Liver (tissue), 9 donors: ENCODE measurements around the gene FNDC10. TPM values are rescaled to one million over a fixed set of nuclear protein-coding genes. Genes with fewer than 3 reads are reported as not detected.

Experiments used
- DNase-seq: peaks from one replicate; pipeline ENCODE4 v3.0.0-alpha.2; 2017; ENCODE audit warnings: low spot score
- H3K27ac ChIP-seq, 2 donors: one replicate each; pipeline ENCODE4 v1.7.0; 2013; ENCODE audit warnings: inconsistent platforms in 2 of 2, low read length in 2 of 2, control low read depth in 1 of 2, low read depth in 1 of 2, mild to moderate bottlenecking in 1 of 2
- H3K27me3 ChIP-seq, 4 donors: one replicate each; pipeline versions ENCODE4 v1.6.1 to v1.7.0; 2013; ENCODE audit warnings: low read length in 3 of 4, inconsistent platforms in 1 of 4, mild to moderate bottlenecking in 1 of 4, moderate library complexity in 1 of 4; ENCODE audit not compliant: control insufficient read depth in 4 of 4, insufficient read depth in 4 of 4
- H3K36me3 ChIP-seq, 4 donors: one replicate each; pipeline versions ENCODE4 v1.6.1 to v1.7.0; 2013; ENCODE audit warnings: low read length in 3 of 4, mild to moderate bottlenecking in 3 of 4, low read depth in 1 of 4, moderate library complexity in 1 of 4; ENCODE audit not compliant: control insufficient read depth in 4 of 4, insufficient read depth in 3 of 4
- H3K4me1 ChIP-seq, 4 donors: one replicate each; pipeline versions ENCODE4 v1.6.1 to v1.7.0; 2013; ENCODE audit warnings: low read length in 3 of 4, mild to moderate bottlenecking in 3 of 4, moderate library complexity in 1 of 4; ENCODE audit not compliant: control insufficient read depth in 4 of 4, insufficient read depth in 4 of 4
- H3K4me3 ChIP-seq, 3 donors: one replicate each; pipeline versions ENCODE4 v1.6.1 to v1.7.0; 2013; ENCODE audit warnings: low read length in 3 of 3, control low read depth in 1 of 3, low read depth in 1 of 3, mild to moderate bottlenecking in 1 of 3
- H3K9ac ChIP-seq, 2 donors: one replicate each; pipeline ENCODE4 v1.7.0; 2013; ENCODE audit warnings: low read length in 2 of 2, mild to moderate bottlenecking in 2 of 2, moderate library complexity in 2 of 2, control low read depth in 1 of 2, low read depth in 1 of 2
- H3K9me3 ChIP-seq, 4 donors: one replicate each; pipeline versions ENCODE4 v1.6.1 to v1.7.0; 2013; ENCODE audit warnings: low read length in 3 of 4; ENCODE audit not compliant: control insufficient read depth in 4 of 4
- ATF3 ChIP-seq: IDR thresholded peaks from 2 replicates; pipeline ENCODE4 v1.6.1; 2016; ENCODE audit warnings: antibody characterized with exemption
- CTCF ChIP-seq: fragments of 150-350 bp; IDR thresholded peaks from 2 replicates; pipeline ENCODE4 v1.5.1; 2017; ENCODE audit warnings: improper control_type of control experiment, low read depth, low read length; ENCODE audit not compliant: missing input control
- EGR1 ChIP-seq, 2 donors: IDR thresholded peaks; 2 replicates each; pipeline ENCODE4 v1.6.1; 2016 to 2018; ENCODE audit warnings: antibody characterized with exemption in 2 of 2, low read depth in 2 of 2
- FOXA1 ChIP-seq: IDR thresholded peaks from 2 replicates; pipeline ENCODE4 v1.6.1; 2016; ENCODE audit warnings: antibody characterized with exemption
- FOXA2 ChIP-seq: IDR thresholded peaks from 2 replicates; pipeline ENCODE4 v1.6.1; 2016; ENCODE audit warnings: antibody characterized with exemption
- GABPA ChIP-seq, 2 donors: IDR thresholded peaks in 1 of 2; conservative IDR thresholded peaks in 1 of 2; 2 replicates each; pipeline ENCODE4 v1.6.1; 2016; ENCODE audit warnings: antibody characterized with exemption in 2 of 2, mild to moderate bottlenecking in 1 of 2, moderate library complexity in 1 of 2
- HNF4A ChIP-seq, 2 donors: conservative IDR thresholded peaks; 2 replicates each; pipeline ENCODE4 v1.6.1; 2016; ENCODE audit warnings: antibody characterized with exemption in 2 of 2, mild to moderate bottlenecking in 2 of 2
- HNF4G ChIP-seq: IDR thresholded peaks from 2 replicates; pipeline ENCODE4 v1.6.1; 2016; ENCODE audit warnings: antibody characterized with exemption
- JUND ChIP-seq, 2 donors: IDR thresholded peaks; 2 replicates each; pipeline ENCODE4 v1.6.1; 2016; ENCODE audit warnings: antibody characterized with exemption in 2 of 2
- MAX ChIP-seq: IDR thresholded peaks from 2 replicates; pipeline ENCODE4 v1.6.1; 2016; ENCODE audit warnings: antibody characterized with exemption
- NR2F2 ChIP-seq: IDR thresholded peaks from 2 replicates; pipeline ENCODE4 v1.6.1; 2016; ENCODE audit warnings: antibody characterized with exemption
- RAD21 ChIP-seq, 2 donors: IDR thresholded peaks; 2 replicates each; pipeline ENCODE4 v1.6.1; 2016; ENCODE audit warnings: antibody characterized with exemption in 2 of 2, mild to moderate bottlenecking in 2 of 2
- REST ChIP-seq: IDR thresholded peaks from 2 replicates; pipeline ENCODE4 v1.6.1; 2016; ENCODE audit warnings: antibody characterized with exemption, mild to moderate bottlenecking
- RXRA ChIP-seq, 2 donors: IDR thresholded peaks; 2 replicates each; pipeline ENCODE4 v1.6.1; 2017 to 2018; ENCODE audit warnings: antibody characterized with exemption in 2 of 2, mild to moderate bottlenecking in 1 of 2
- SP1 ChIP-seq: IDR thresholded peaks from 2 replicates; pipeline ENCODE4 v1.6.1; 2018; ENCODE audit warnings: antibody characterized with exemption, mild to moderate bottlenecking
- TAF1 ChIP-seq: conservative IDR thresholded peaks from 2 replicates; pipeline ENCODE4 v1.6.1; 2016; ENCODE audit warnings: antibody characterized with exemption, mild to moderate bottlenecking
- YY1 ChIP-seq: IDR thresholded peaks from 2 replicates; pipeline ENCODE4 v1.6.1; 2016; ENCODE audit warnings: antibody characterized with exemption, mild to moderate bottlenecking
- ZBTB33 ChIP-seq: IDR thresholded peaks from 2 replicates; pipeline ENCODE4 v1.6.1; 2016; ENCODE audit warnings: antibody characterized with exemption
- WGBS: extraction: QIAGEN DNeasy Blood & Tissue Kit; methylation state at CpG from one replicate; pipeline ENCODE4 v1.1.7; 2013; 5-methylcytosine and 5-hydroxymethylcytosine counted together
- polyA plus RNA-seq, 2 donors: library from polyadenylated mRNA; stranded (reverse) in 1 of 2; unstranded in 1 of 2; fragments of 200-250 nt in 1 of 2; fragments of >200 nt in 1 of 2; fragmentation: Nextera tagmentation in 1 of 2; extraction: Ambion mirVana in 1 of 2; gene quantifications; one replicate each; pipeline versions ENCODE4 v1.2.1 to v1.2.3, GENCODE V29; 2013 to 2015
- total RNA-seq, 2 donors: library from RNA; depleted of rRNA; stranded (reverse); fragments of >200 nt; gene quantifications; one replicate each; pipeline ENCODE4 v1.2.3, GENCODE V29; 2014
- donor health status: healthy.
- donor health status: healthy.
- donor health status: healthy.
- donor health status: healthy.
- donor health status: healthy.

FNDC10 gene
- total and polyA plus RNA-seq, 4 donors, result 0.08 to 0.58 (median 0.25) TPM

GRCh38 chr1:1623181-1623630, 23.3 kb upstream of the FNDC10 start:
- TF ChIP-seq FOXA2 (no peak), JUND (IDR thresholded peaks at IDR 0.05) (no peak), YY1 (no peak), HNF4G (no peak), RXRA (IDR thresholded peaks at IDR 0.05) (no peak), NR2F2 (no peak), CTCF (no peak), ZBTB33 (no peak), GABPA (IDR thresholded peaks at IDR 0.05 in 1 of 2, conservative IDR thresholded peaks at IDR 0.05 in 1 of 2) (no peak), FOXA1 (no peak), EGR1 (IDR thresholded peaks at IDR 0.05; ENCODE audit: low read depth in 2 of 2) (no peak), TAF1 (no peak), HNF4A (conservative IDR thresholded peaks at IDR 0.05) (no peak), SP1 (no peak), RAD21 (IDR thresholded peaks at IDR 0.05) (no peak), ATF3 (no peak), REST (no peak), MAX (no peak)
- H3K36me3 ChIP-seq, result peaks cover 0 to 16% (median 3%) of the 10 kb centered on the region in 4 donors
- H3K9me3 ChIP-seq, result no peaks in the 10 kb centered on the region
- no peak overlapping the region for H3K9ac ChIP-seq
- no peak overlapping the region for H3K27ac ChIP-seq
- H3K4me1 ChIP-seq, result peaks cover 2 to 16% (median 13%) of the 10 kb centered on the region in 4 donors
- no peak for DNase-seq
- no peak overlapping the region for H3K4me3 ChIP-seq
- H3K27me3 ChIP-seq, result no peaks in the 10 kb centered on the region
- 97% methylated on average over 33 of the region's 33 CpGs for WGBS
